Karpas-422 (cell line): Measurements from ENCODE around the gene ATP9B. TPM values are rescaled to one million over a fixed set of nuclear protein-coding genes. Genes with fewer than 3 reads are reported as not detected.

Experiments used
- DNase-seq: peaks from one replicate; pipeline ENCODE4 v3.0.0-alpha.2; 2015
- H2AFZ ChIP-seq: fragments of 200-600 bp; sonication (generic); 2 replicates; pipeline ENCODE4 v1.6.1; 2014; ENCODE audit warnings: antibody characterized with exemption, low read length, mixed read lengths
- H3K27ac ChIP-seq: fragments of 200-600 bp; sonication (generic); 2 replicates; pipeline ENCODE4 v1.5.1; 2014; ENCODE audit warnings: mild to moderate bottlenecking, low read length, moderate library complexity
- H3K27me3 ChIP-seq: fragments of 200-600 bp; sonication (generic); 2 replicates; pipeline ENCODE4 v1.6.1; 2014; ENCODE audit warnings: low read length, mixed read lengths
- H3K36me3 ChIP-seq: fragments of 200-600 bp; sonication (generic); 2 replicates; pipeline ENCODE4 v1.6.1; 2014; ENCODE audit warnings: low read length, mixed read lengths; ENCODE audit not compliant: insufficient read depth
- H3K4me1 ChIP-seq: fragments of 200-600 bp; sonication (generic); 2 replicates; pipeline ENCODE4 v1.6.1; 2014; ENCODE audit warnings: mild to moderate bottlenecking, low read length, mixed read lengths
- H3K4me2 ChIP-seq: fragments of 200-600 bp; sonication (generic); 2 replicates; pipeline ENCODE4 v1.6.1; 2014; ENCODE audit warnings: low read length, low read depth, mild to moderate bottlenecking; ENCODE audit not compliant: poor library complexity, severe bottlenecking
- H3K4me3 ChIP-seq: fragments of 200-600 bp; sonication (generic); 2 replicates; pipeline ENCODE4 v1.5.1; 2014; ENCODE audit warnings: mild to moderate bottlenecking, antibody characterized with exemption, low read length, mixed read lengths
- H3K79me2 ChIP-seq: fragments of 200-600 bp; sonication (generic); 2 replicates; pipeline ENCODE4 v1.6.1; 2014; ENCODE audit warnings: mild to moderate bottlenecking, low read length, mixed read lengths
- H3K9ac ChIP-seq: fragments of 200-600 bp; sonication (generic); 2 replicates; pipeline ENCODE4 v1.6.0; 2014; ENCODE audit warnings: low read length
- H3K9me2 ChIP-seq: fragments of 200-600 bp; sonication (generic), shearing (Covaris generic); replicated peaks from 2 replicates; pipeline ENCODE4 v1.6.0; 2014; ENCODE audit warnings: mild to moderate bottlenecking, low read length, moderate library complexity; ENCODE audit not compliant: insufficient read depth
- H3K9me3 ChIP-seq: fragments of 300-700, 200-600 bp; sonication (generic); 2 replicates; pipeline ENCODE4 v1.6.1; 2014; ENCODE audit warnings: low read length, mixed read lengths
- H4K20me1 ChIP-seq: fragments of 200-600 bp; sonication (generic); 2 replicates; pipeline ENCODE4 v1.6.1; 2014; ENCODE audit warnings: mild to moderate bottlenecking, antibody characterized with exemption, low read length, low read depth; ENCODE audit not compliant: insufficient read depth
- total RNA-seq: library from RNA; depleted of rRNA; stranded (reverse); fragments of >200 nt; shearing (Covaris generic); gene quantifications from 2 replicates; pipeline ENCODE4 v1.2.3, GENCODE V29; 2014; ENCODE audit warnings: low replicate concordance; rRNA removed

Gene ATP9B, protein sequence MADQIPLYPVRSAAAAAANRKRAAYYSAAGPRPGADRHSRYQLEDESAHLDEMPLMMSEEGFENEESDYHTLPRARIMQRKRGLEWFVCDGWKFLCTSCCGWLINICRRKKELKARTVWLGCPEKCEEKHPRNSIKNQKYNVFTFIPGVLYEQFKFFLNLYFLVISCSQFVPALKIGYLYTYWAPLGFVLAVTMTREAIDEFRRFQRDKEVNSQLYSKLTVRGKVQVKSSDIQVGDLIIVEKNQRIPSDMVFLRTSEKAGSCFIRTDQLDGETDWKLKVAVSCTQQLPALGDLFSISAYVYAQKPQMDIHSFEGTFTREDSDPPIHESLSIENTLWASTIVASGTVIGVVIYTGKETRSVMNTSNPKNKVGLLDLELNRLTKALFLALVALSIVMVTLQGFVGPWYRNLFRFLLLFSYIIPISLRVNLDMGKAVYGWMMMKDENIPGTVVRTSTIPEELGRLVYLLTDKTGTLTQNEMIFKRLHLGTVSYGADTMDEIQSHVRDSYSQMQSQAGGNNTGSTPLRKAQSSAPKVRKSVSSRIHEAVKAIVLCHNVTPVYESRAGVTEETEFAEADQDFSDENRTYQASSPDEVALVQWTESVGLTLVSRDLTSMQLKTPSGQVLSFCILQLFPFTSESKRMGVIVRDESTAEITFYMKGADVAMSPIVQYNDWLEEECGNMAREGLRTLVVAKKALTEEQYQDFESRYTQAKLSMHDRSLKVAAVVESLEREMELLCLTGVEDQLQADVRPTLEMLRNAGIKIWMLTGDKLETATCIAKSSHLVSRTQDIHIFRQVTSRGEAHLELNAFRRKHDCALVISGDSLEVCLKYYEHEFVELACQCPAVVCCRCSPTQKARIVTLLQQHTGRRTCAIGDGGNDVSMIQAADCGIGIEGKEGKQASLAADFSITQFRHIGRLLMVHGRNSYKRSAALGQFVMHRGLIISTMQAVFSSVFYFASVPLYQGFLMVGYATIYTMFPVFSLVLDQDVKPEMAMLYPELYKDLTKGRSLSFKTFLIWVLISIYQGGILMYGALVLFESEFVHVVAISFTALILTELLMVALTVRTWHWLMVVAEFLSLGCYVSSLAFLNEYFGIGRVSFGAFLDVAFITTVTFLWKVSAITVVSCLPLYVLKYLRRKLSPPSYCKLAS
- total RNA-seq: 65.1 and 76.9 TPM in 2 replicates

- peak; percentile 99 for DNase-seq
- Histone ChIP-seq H3K27me3 (no peaks in the 10 kb centered on the region), H3K9ac (peak within 1 kb of the TSS; percentile 95), H3K9me2 (no peaks in the 10 kb centered on the region), H3K79me2 (peaks cover 47% of the 10 kb centered on the region), H3K9me3 (peaks cover 12% of the 10 kb centered on the region), H3K4me2 (peak within 1 kb of the TSS; percentile 89), H3K27ac (peak within 1 kb of the TSS; percentile 75), H3K4me3 (peak within 1 kb of the TSS; percentile 97), H3K36me3 (peaks cover 6% of the 10 kb centered on the region), H2AFZ (peak within 1 kb of the TSS; percentile 50), H4K20me1 (peaks cover 3% of the 10 kb centered on the region; the same call in 1 of the 2 replicates), H3K4me1 (peaks cover 23% of the 10 kb centered on the region)
These were observed at the start of gene ATP9B for GRCh38 chr18:79068937-79069716. ATP9B (plus strand) TSS chr18:79069394; CDS start chr18:79069411, 17 bp downstream.

DNA sequence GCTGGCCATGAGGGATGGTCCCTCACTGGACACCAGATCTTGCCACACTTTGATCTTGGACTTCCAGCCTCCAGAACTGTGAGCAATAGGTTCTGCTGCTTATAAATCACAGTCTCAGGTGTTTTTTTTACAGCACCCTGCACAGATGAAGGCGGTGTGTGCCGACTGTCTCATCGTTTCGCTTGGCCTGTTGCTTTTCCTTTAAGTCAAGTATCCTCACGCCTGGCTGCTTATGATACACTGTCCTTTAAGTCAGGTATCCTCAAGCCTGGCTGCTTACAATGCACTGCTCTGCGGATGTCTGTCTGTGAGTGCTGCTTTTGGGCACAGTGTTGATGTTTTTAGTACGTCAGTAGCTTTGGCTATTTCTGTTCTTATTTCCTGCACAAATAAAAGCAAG is 49.3 kb upstream of the ATP9B start:
- Histone ChIP-seq H3K36me3 (no peaks in the 10 kb centered on the region), H3K4me2 (no peak overlapping the region), H3K4me3 (no peak overlapping the region), H4K20me1 (no peaks in the 10 kb centered on the region), H3K9me2 (no peaks in the 10 kb centered on the region), H3K9me3 (0 out of 2 replicates have a peak, but pooled peaks cover 2% of the 10 kb centered on the region), H3K9ac (no peak overlapping the region), H2AFZ (no peak overlapping the region), H3K79me2 (no peaks in the 10 kb centered on the region), H3K27ac (no peak overlapping the region), H3K4me1 (no peaks in the 10 kb centered on the region), H3K27me3 (peaks cover 3% of the 10 kb centered on the region; the same call in 1 of the 2 replicates)
- no peak for DNase-seq

- Histone ChIP-seq H3K9ac (no peak overlapping the region), H3K4me2 (no peak overlapping the region), H3K9me2 (no peaks in the 10 kb centered on the region), H3K4me3 (no peak overlapping the region), H3K79me2 (no peaks in the 10 kb centered on the region), H3K36me3 (no peaks in the 10 kb centered on the region), H3K4me1 (no peaks in the 10 kb centered on the region), H3K27ac (no peak overlapping the region), H2AFZ (no peak overlapping the region), H4K20me1 (no peaks in the 10 kb centered on the region), H3K9me3 (peaks cover 2% of the 10 kb centered on the region; the same call in 1 of the 2 replicates), H3K27me3 (peaks cover 3% of the 10 kb centered on the region; the same call in 1 of the 2 replicates)
- no peak for DNase-seq
These were observed 46.6 kb upstream of the ATP9B start for GRCh38 chr18:79022603-79023002.

GRCh38 chr18:79026491-79026890 is 42.7 kb upstream of the ATP9B start:
- H3K36me3 ChIP-seq: no peaks in the 10 kb centered on the region
- no peak overlapping the region for H3K4me2 ChIP-seq
- no peaks in the 10 kb centered on the region for H3K9me2 ChIP-seq
- no peaks in the 10 kb centered on the region for H3K79me2 ChIP-seq
- H4K20me1 ChIP-seq: no peaks in the 10 kb centered on the region
- H3K9ac ChIP-seq: no peak overlapping the region
- no peak overlapping the region for H2AFZ ChIP-seq
- H3K27ac ChIP-seq: no peak overlapping the region
- no peaks in the 10 kb centered on the region for H3K4me1 ChIP-seq
- H3K27me3 ChIP-seq: peaks cover 3% of the 10 kb centered on the region; the same call in 1 of the 2 replicates
- H3K4me3 ChIP-seq: no peak overlapping the region
- H3K9me3 ChIP-seq: peaks cover 2% of the 10 kb centered on the region; the same call in 1 of the 2 replicates
- DNase-seq: no peak

GRCh38 chr18:79030680-79031079 is 38.5 kb upstream of the ATP9B start:
- H3K9ac ChIP-seq: no peak overlapping the region
- H3K4me3 ChIP-seq: no peak overlapping the region
- H3K36me3 ChIP-seq: no peaks in the 10 kb centered on the region
- no peak overlapping the region for H3K27ac ChIP-seq
- no peaks in the 10 kb centered on the region; the same call in 1 of the 2 replicates for H3K9me3 ChIP-seq
- no peaks in the 10 kb centered on the region for H3K4me1 ChIP-seq
- H3K79me2 ChIP-seq: no peaks in the 10 kb centered on the region
- H3K27me3 ChIP-seq: peaks cover 3% of the 10 kb centered on the region; the same call in 1 of the 2 replicates
- H3K4me2 ChIP-seq: no peak overlapping the region
- no peaks in the 10 kb centered on the region for H3K9me2 ChIP-seq
- H4K20me1 ChIP-seq: no peaks in the 10 kb centered on the region
- no peak for DNase-seq
- H2AFZ ChIP-seq: no peak overlapping the region

DNA sequence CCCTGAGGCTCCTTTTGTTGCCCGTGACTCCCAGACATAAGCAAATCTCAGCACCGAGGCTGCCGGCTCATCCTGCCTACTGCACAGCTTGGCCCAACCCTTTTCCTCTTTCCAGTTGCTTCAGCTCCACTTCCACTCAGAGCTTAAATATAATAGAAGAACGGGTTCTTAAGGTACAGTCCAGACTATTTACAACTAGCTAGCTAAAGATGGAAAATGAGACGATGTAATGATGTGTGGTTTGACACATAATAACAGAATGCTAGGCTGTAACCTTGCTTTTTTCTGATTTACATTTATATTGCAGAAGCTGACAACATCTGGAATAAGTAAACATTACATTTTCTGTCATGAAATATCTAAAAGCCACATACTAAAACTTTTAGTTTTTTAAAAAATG is 26.9 kb upstream of the ATP9B start:
- DNase-seq: no peak
- H3K9me2 ChIP-seq: no peaks in the 10 kb centered on the region
- no peak overlapping the region for H3K9ac ChIP-seq
- no peak overlapping the region for H3K4me2 ChIP-seq
- no peaks in the 10 kb centered on the region for H4K20me1 ChIP-seq
- peaks cover 7% of the 10 kb centered on the region; the same call in 1 of the 2 replicates for H3K4me1 ChIP-seq
- H3K79me2 ChIP-seq: no peaks in the 10 kb centered on the region
- H2AFZ ChIP-seq: no peak overlapping the region
- H3K27me3 ChIP-seq: no peaks in the 10 kb centered on the region; the same call in 1 of the 2 replicates
- H3K9me3 ChIP-seq: peaks cover 22% of the 10 kb centered on the region
- no peaks in the 10 kb centered on the region for H3K36me3 ChIP-seq
- H3K27ac ChIP-seq: no peak overlapping the region
- no peak overlapping the region for H3K4me3 ChIP-seq

DNA sequence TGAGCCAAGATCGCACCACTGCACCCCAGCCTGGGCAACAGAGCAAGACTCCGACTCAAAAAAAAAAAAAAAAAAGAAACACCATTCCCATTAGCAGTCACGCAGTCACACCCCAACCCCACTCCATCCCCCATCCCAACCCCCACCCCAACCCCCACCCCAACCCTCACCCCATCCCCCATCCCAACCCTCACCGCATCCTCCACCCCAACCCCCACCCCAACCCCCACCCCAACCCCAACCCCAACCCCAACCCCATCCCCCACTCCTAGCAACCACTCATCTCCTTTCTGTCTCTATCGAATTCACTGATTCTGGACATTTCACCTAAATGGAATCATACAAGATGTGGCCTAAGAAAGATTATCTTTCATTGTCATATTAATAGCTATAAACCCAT is 25.9 kb upstream of the ATP9B start:
- H2AFZ ChIP-seq: no peak overlapping the region
- no peak overlapping the region for H3K4me3 ChIP-seq
- no peak for DNase-seq
- peaks cover 12% of the 10 kb centered on the region for H3K9me3 ChIP-seq
- no peaks in the 10 kb centered on the region for H3K36me3 ChIP-seq
- no peak overlapping the region for H3K4me2 ChIP-seq
- no peaks in the 10 kb centered on the region for H3K9me2 ChIP-seq
- no peak overlapping the region for H3K9ac ChIP-seq
- H3K27me3 ChIP-seq: no peaks in the 10 kb centered on the region; the same call in 1 of the 2 replicates
- no peaks in the 10 kb centered on the region for H3K79me2 ChIP-seq
- no peaks in the 10 kb centered on the region for H4K20me1 ChIP-seq
- H3K4me1 ChIP-seq: peaks cover 7% of the 10 kb centered on the region; the same call in 1 of the 2 replicates
- H3K27ac ChIP-seq: no peak overlapping the region
